Parathyroid adenoma (tissue), 2 donors: Measurements from ENCODE around the gene ZNF609.

ENCODE experiments used
- H2AFZ ChIP-seq: fragments of 300-600 bp; sonication (generic); one replicate; pipeline ENCODE4 v1.7.0; 2017; ENCODE audit warnings: antibody characterized with exemption, mild to moderate bottlenecking
- H3K27ac ChIP-seq: fragments of 300-600 bp; sonication (generic); one replicate; pipeline ENCODE4 v1.7.0; 2017
- H3K27me3 ChIP-seq: fragments of 300-600 bp; sonication (generic); one replicate; pipeline ENCODE4 v1.7.0; 2017; ENCODE audit warnings: low read length; ENCODE audit not compliant: control insufficient read depth, insufficient read depth
- H3K36me3 ChIP-seq: fragments of 300-600 bp; sonication (generic); one replicate; pipeline ENCODE4 v1.7.0; 2017; ENCODE audit warnings: low read length; ENCODE audit not compliant: control insufficient read depth, insufficient read depth
- H3K4me1 ChIP-seq: fragments of 300-600 bp; sonication (generic); one replicate; pipeline ENCODE4 v1.7.0; 2017; ENCODE audit warnings: control low read depth
- H3K4me2 ChIP-seq: fragments of 300-600 bp; sonication (generic); one replicate; pipeline ENCODE4 v1.7.0; 2017; ENCODE audit warnings: low read length
- H3K4me3 ChIP-seq: fragments of 300-600 bp; sonication (generic); one replicate; pipeline ENCODE4 v1.7.0; 2017; ENCODE audit warnings: low read depth, low read length
- H3K79me2 ChIP-seq: fragments of 300-600 bp; sonication (generic); one replicate; pipeline ENCODE4 v1.7.0; 2017; ENCODE audit warnings: control low read depth
- H3K9ac ChIP-seq: fragments of 300-600 bp; sonication (generic); one replicate; pipeline ENCODE4 v1.7.0; 2017; ENCODE audit warnings: mild to moderate bottlenecking
- H3K9me3 ChIP-seq: fragments of 300-600 bp; sonication (generic); one replicate; pipeline ENCODE4 v1.7.0; 2017; ENCODE audit warnings: low read length; ENCODE audit not compliant: control insufficient read depth
- CTCF ChIP-seq: fragments of 300-600 bp; sonication (generic); IDR thresholded peaks from one replicate; pipeline ENCODE4 v1.7.0; 2017; ENCODE audit warnings: antibody characterized with exemption, mild to moderate bottlenecking
- donor health status: primary hyperparathyroidism.

ZNF609 gene

GRCh38 chr15:64500695-64501395 is 40.5 kb downstream of the ZNF609 start:
- Histone ChIP-seq H2AFZ (no peak overlapping the region), H3K4me2 (no peak overlapping the region), H3K36me3 (no peaks in the 10 kb centered on the region), H3K4me1 (no peaks in the 10 kb centered on the region), H3K9me3 (no peaks in the 10 kb centered on the region), H3K79me2 (no peaks in the 10 kb centered on the region), H3K4me3 (no peak overlapping the region), H3K27ac (no peak overlapping the region), H3K27me3 (no peaks in the 10 kb centered on the region), H3K9ac (no peak overlapping the region)
- no peak for TF ChIP-seq CTCF

- H3K9me3 ChIP-seq = no peaks in the 10 kb centered on the region
- H3K27me3 ChIP-seq = no peaks in the 10 kb centered on the region
- H3K4me2 ChIP-seq = no peak overlapping the region
- H3K9ac ChIP-seq = no peak overlapping the region
- no peak overlapping the region for H2AFZ ChIP-seq
- H3K79me2 ChIP-seq = no peaks in the 10 kb centered on the region
- H3K36me3 ChIP-seq = no peaks in the 10 kb centered on the region
- H3K4me1 ChIP-seq = no peaks in the 10 kb centered on the region
- no peak for TF ChIP-seq CTCF
- H3K4me3 ChIP-seq = no peak overlapping the region
- H3K27ac ChIP-seq = no peak overlapping the region
Measured at GRCh38 chr15:64501396-64501715, 41.0 kb downstream of the ZNF609 start.

- H2AFZ ChIP-seq = no peak overlapping the region
- H3K4me3 ChIP-seq = no peak overlapping the region
- no peak for TF ChIP-seq CTCF
- peaks cover 2% of the 10 kb centered on the region for H3K4me1 ChIP-seq
- no peak overlapping the region for H3K9ac ChIP-seq
- no peaks in the 10 kb centered on the region for H3K36me3 ChIP-seq
- H3K79me2 ChIP-seq = no peaks in the 10 kb centered on the region
- H3K27me3 ChIP-seq = no peaks in the 10 kb centered on the region
- H3K9me3 ChIP-seq = no peaks in the 10 kb centered on the region
- H3K27ac ChIP-seq = no peak overlapping the region
- no peak overlapping the region for H3K4me2 ChIP-seq
Measured at GRCh38 chr15:64502151-64502550, 41.8 kb downstream of the ZNF609 start.

GRCh38 chr15:64502551-64502950 is 42.2 kb downstream of the ZNF609 start:
- H3K27me3 ChIP-seq = no peaks in the 10 kb centered on the region
- no peak overlapping the region for H3K9ac ChIP-seq
- no peak overlapping the region for H3K27ac ChIP-seq
- no peaks in the 10 kb centered on the region for H3K9me3 ChIP-seq
- H3K4me2 ChIP-seq = no peak overlapping the region
- H2AFZ ChIP-seq = no peak overlapping the region
- H3K4me1 ChIP-seq = peaks cover 2% of the 10 kb centered on the region
- H3K36me3 ChIP-seq = no peaks in the 10 kb centered on the region
- H3K4me3 ChIP-seq = no peak overlapping the region
- no peak for TF ChIP-seq CTCF
- no peaks in the 10 kb centered on the region for H3K79me2 ChIP-seq

GRCh38 chr15:64503197-64503596 is 42.8 kb downstream of the ZNF609 start:
- H3K4me3 ChIP-seq = no peak overlapping the region

More at GRCh38 chr15:64503197-64503596, 42.8 kb downstream of the ZNF609 start:
- no peak overlapping the region for H2AFZ ChIP-seq
- no peaks in the 10 kb centered on the region for H3K36me3 ChIP-seq
- H3K9me3 ChIP-seq = no peaks in the 10 kb centered on the region
- H3K4me2 ChIP-seq = no peak overlapping the region
- no peak for TF ChIP-seq CTCF
- no peak overlapping the region for H3K27ac ChIP-seq
- H3K79me2 ChIP-seq = no peaks in the 10 kb centered on the region
- H3K4me1 ChIP-seq = peaks cover 2% of the 10 kb centered on the region
- no peaks in the 10 kb centered on the region for H3K27me3 ChIP-seq
- H3K9ac ChIP-seq = no peak overlapping the region
